SW 1271 (cell line): ENCODE results near the gene C16orf87.
"Not testable (repeated sequence)": the region's sequence is repeated elsewhere in the genome, so short reads cannot be mapped to it uniquely, and the experiment has no call there.

Source experiments
- DNase-seq, 2 experiments: peaks; one replicate each; lab custom pipeline; 2025; lab: John Stamatoyannopoulos, UW

Gene C16orf87, protein sequence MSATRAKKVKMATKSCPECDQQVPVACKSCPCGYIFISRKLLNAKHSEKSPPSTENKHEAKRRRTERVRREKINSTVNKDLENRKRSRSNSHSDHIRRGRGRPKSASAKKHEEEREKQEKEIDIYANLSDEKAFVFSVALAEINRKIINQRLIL

DNA sequence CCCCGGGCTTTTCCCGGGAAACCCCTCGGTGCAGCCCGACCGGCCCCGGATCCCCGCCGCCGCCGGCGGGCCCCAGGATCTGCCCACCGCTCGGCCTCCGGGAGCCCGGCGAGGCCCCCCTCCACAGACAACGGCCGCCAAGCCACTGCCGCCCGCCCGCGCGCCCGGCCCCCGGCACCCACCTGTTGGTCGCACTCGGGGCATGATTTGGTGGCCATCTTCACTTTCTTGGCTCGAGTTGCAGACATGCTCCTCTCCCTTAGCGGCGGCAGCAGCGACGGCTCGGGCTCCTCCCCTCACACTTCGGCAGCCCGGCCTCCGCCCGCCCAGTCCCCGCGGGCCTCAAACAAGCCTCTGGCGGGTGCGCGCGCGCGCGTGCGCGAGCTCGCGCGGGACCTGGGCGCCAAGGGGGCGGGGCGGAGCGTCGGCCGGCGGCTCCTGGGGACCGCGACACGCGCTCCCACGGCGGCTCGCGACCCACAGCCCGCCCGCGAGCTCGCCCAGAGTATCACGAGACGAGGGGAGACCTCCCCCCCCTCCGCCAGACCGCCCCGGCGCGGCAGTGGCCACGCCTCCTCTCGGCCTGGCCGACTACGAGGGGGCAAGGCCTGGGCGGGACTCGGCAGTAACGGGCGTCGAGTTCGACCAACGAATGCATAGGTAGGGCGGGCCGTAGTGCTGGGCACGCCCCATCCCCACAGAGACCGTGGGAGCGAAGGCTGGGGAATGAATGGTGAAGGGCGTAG is at the start of gene C16orf87:
Gene C16orf87, minus strand, starts transcription at position 279 of the 746 bp plus-strand sequence. Its CDS starts 31 bp downstream, at position 248.
- peak; percentile 67 to 85 for DNase-seq

GRCh38 chr16:46875243-46875642 is 44.3 kb upstream of the C16orf87 start:
- DNase-seq, result no peak

- DNase-seq, result no peak
These were observed 42.2 kb upstream of the C16orf87 start for GRCh38 chr16:46873201-46873600.

- DNase-seq, result no peak
These were observed 40.6 kb upstream of the C16orf87 start for GRCh38 chr16:46871597-46871996.

GRCh38 chr16:46868891-46869290 is 37.9 kb upstream of the C16orf87 start:
- not testable (repeated sequence) for DNase-seq

- not testable (repeated sequence) for DNase-seq
These were observed 36.5 kb upstream of the C16orf87 start for GRCh38 chr16:46867486-46867885.

DNA sequence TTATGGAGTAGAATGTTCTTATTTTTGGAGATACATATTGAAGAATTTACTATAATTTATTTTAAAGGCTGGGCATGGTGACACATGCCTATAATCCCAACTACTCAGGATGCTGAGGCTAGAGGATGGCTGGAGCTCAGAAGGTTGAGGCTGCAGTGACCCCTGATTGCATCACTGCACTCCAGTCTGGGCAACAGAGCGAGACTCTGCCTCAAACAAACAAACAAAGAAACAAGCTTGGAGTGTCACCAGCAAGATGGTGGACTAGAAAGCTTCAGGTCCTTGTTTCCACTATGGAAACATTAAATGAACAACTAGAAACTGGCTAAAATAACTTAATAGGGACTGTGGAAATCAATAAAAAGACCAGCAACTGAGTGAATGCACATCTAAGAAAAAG is 35.3 kb upstream of the C16orf87 start:
- DNase-seq, result no peak

DNA sequence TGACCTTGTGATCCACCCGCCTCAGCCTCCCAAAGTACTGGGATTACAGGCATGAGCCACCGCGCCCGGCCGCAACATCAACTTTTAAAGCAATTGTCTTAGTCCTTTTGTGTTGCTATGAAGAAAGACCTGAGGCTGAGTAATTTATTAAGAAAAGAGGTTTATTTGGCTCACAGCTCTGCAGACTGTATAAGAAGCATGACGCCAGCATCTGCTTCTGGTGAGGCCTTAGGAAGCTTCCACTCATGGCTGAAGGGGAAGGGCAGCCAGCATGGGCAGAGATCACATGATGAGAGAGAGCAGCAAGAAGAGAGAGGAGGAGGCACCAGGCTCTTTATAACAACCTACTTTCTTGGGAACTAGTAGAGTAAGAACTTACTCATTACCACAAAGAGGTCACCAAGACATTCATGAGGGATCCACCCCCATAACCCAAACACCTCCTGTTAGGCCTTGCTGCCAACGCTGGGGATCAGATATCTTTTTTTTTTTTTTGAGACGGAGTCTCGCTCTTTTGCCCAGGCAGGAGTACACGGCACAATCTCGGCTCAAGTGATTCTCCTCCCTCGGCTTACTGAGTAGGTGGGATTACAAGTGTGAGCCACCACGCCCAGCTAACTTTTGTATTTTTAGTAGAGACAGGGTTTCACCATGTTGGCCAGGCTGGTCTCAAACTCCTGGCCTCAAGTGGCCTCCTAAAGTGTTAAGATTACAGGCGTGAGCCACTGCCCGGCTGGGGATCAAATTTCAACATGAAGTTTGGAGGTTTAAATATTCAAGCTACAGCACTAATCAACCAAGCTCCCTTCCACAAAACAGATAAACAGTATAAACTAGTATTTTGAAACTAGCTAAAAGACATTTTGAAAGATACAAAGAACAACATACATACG is 31.8 kb upstream of the C16orf87 start:
- DNase-seq, result no peak

DNA sequence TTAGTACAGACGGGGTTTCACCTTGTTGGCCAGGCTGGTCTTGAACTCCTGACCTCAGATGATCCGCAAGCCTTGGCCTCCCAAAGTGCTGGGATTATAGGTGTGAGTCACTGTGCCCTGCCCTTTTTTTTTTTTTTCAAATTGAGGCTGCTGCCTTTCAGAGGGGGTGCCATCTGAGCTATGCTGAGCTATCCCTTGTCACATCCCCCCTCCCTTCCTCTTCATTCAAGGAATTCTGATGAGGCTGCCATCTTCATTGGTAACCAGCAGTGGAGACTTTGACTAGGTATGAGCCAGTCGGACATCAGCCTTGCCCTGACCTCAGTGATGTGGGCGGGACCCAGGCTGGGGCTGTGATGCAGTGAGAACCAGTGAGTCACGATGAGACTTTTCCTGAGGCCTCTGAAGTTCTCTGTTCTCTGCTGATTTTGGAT is 28.8 kb upstream of the C16orf87 start:
- peak; percentile 65 to 70 for DNase-seq

DNA sequence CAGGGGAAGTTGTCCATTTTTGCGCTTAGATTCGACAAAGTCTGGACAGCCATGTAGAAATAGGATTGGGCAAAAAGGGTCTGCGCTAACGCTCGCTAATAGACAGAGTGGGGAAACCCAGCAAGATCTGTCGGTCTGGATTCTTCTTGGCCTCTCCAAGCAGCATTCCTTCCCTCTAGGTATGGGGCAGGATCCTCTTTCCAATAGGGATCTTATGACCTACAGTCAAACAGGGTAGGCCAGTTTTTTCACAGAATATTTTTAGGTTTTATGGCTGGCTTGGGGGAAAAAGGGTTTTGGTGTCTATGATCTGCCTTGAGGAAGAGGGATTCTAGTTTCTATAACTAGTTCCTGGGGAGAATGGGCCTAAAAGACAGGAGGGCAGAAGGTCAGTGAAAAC is 27.2 kb upstream of the C16orf87 start:
- no peak for DNase-seq

DNA sequence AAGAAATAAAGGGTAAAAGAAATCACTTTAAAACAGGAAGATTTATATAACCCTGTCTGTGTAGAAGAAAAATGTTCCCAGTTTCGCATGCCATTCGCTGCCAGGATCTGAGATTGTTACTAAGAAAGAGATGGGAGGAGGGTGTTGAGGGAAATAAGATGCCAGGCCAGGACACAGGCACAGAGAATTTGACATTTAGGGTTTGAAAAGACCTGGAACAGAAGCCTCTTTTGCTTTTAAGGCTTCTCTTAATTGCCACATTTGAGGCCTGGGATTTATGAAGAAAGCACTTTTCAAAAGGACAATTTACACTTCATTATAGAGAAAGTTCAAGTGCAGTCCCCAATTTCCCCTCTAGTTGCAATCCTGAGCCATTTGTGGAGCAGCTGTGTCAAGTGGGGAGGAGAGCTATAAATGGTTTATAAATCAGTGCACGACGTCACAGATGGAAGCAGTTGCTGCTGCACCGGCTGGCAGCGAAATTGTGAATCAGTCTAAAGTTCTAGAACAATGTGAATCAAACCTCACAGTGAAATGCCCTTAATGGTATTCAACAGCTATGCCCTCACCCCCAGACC is 26.5 kb upstream of the C16orf87 start:
- peak in 1 of 2 experiments; percentile 4 for DNase-seq

- no peak for DNase-seq
These were observed 24.4 kb upstream of the C16orf87 start for GRCh38 chr16:46855389-46855788.

DNA sequence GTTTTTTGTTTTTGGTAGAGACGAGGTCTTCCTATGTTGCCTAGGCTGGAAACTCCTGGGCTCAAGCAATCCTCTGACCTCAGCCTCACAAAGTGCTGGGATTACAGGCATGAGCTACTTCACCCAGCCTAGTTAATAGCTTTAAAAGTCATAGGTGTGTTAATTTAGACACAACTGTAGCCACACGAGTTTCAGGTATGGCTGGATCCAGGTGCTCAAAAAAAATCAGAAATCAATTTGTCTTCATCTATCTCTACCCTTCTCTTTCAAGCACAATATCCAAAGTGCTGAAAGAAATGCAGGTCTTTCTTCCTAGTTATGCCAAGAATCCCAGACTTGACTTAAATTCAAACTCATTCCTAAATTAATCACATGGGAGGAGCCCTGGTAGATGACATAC is 23.9 kb upstream of the C16orf87 start:
- DNase-seq, result no peak

DNA sequence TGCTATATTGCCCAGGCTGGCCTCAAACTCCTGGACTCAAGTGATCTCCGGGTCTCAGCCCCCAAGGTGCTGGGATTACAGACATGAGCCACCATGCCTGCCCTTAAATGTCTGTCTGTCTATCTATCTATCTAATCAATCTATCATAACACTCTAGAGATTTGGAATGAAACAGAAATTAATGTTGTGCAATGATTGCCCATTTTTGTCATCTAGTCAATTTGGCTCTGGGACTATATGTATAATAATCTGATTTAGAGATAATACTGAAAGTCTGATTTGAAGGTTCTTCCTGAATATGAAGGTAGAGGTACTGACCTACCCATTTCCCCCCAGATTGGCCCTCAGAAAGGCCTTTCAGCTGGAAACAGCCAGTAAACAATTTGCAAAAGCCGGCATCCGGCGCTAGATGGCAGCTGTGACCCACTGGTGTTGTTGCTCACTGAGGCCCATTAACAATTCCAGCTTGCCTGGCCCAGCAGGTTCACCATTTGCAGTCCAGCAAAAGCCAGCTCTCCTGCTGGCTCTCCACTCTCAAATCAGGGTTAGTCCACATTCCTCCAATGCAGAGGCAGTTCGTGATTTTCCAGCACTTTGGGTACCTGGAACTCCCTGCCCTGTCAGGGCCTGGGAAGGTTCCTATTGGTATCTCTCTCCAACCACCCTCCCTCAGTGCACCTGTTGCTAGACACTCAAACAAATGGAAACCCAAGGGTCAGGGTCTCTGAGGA is 22.9 kb upstream of the C16orf87 start:
- peak in 1 of 2 experiments; percentile 34 for DNase-seq

DNA sequence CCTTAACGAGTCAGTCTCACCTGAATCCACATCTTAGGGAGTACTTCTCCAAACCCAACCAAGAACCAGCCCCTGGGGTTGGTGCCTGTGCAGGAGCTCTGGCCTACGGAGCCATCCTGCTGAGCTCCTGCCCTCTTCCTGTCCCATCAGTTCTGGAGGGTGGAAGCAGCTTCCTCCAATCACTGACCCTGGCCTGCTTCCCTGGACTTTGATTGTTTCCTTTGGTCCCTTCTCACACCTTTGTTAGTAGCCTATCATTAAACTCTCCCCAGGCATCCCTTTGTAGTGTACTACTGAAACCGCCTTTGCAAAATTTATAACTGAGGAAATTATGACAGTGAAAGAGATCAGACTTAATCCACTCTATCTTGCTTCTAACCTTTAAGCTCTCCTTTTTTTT is 21.1 kb upstream of the C16orf87 start:
- DNase-seq, result no peak

- DNase-seq, result no peak
These were observed 19.9 kb upstream of the C16orf87 start for GRCh38 chr16:46850619-46851555.

DNA sequence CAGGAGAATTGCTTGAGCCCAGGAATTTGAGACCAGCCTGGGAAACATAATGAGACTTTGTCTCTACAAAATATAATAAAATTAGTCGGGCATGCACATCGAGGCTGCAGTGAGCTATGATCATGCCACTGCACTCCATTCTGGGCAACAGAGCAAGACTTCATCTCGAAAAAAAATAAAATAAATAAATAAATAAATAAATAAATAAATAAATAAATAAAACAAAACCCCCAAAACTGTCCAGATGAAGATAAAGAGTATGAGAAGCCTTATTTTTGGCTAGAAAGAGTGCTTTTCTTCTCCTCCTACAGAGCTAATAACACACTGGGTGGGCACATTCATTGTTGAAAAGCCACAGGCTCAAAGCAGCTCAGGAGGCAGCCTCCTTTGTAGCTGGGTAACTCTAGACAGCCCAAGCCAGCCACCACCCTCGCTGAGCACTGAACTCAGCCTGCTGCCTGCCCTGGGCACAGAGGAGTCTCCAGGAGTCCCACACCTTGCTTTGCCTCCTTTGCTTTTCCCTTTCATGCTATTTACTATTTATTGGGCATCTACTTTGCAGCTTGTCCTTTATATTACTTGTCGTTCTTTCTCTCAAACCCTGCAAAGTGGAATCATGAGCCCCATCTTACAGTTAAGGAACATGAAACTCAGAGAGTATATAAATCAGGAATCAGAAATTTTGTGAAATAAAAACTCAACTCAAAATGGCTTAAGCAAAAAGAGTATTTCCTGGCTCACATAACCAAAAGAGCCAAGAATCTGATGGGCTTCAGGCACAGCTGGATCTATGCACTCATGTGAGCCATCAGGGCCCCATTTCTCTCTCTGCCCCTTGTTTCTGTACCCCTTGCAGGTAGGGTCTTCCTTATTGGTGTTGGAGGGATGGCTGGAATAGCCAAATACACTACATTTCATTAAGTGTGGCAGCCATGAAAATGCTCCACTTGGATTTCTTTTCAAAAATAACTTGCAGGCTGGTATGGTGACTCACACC is 18.1 kb upstream of the C16orf87 start:
- no peak for DNase-seq

- no peak for DNase-seq
These were observed 15.0 kb upstream of the C16orf87 start for GRCh38 chr16:46845952-46846351.

DNA sequence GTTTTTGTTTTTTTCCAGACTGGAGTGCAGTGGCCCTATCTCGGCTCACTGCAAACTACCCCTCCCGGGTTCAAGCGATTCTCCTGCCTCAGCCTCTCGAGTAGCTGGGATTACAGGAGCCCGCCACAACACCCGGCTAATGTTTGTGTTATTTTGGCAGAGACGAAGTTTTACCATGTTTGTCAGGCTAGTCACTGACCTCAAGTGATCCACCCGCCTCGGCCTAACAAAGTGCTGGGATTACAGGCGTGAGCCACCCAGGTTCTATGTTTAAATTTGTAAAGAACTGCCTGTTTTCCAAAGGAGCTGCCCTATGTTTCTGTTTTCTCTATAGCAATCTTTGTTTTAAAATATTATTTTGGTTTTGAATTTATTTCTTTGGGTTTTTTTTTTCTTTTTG is 13.8 kb upstream of the C16orf87 start:
- DNase-seq, result no peak
